ENCODE results near the gene UGT1A10. TPM values are rescaled to one million over a fixed set of nuclear protein-coding genes. Genes with fewer than 3 reads are reported as not detected.

The UGT1A10 gene
- total and polyA plus RNA-seq, 2 of the 13 experiments (the other 11 are each of a cell fraction or from before 2014, with no cell fraction given), result not detected

DNA sequence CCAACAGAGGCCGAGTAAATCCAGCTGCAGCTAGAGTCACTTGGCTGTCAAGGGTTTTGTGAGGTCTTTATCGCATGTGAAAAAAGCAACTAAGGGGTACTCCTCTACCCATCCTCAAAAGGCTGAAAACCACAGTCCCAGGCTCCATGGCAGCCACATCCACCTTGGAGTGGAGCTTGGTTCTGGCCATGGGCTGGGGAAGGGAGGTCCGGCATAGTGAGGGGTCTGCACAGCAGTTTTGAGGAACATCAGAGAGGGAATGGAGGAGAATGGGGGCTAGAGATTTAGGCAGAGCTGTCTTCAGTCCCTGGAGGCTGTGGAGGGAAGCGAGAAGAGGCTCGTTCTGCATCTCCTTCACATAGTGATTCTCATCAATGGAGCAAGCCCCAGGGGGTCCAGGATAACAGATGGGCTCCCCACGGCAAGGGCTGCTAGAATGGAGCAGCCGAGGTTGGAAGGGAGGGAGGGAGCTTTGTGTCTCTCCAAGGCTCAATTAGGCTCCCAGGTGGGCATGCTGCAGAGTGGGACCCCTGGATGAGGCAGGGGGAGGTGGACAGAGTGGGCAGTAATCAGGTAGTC is 162.9 kb downstream of the UGT1A10 start (continued):
- TF ChIP-seq ZNF550 (CRISPR knock-in tag; IDR thresholded peaks at IDR 0.05; ENCODE audit: borderline replicate concordance) (no peak), ZNF615 (CRISPR knock-in tag; IDR thresholded peaks at IDR 0.05; ENCODE audit: borderline replicate concordance) (no peak), PHF21A (CRISPR knock-in tag; IDR thresholded peaks at IDR 0.05) (no peak), NCOA2 (CRISPR knock-in tag; IDR thresholded peaks at IDR 0.05) (no peak), ZFP82 (CRISPR knock-in tag; IDR thresholded peaks at IDR 0.05; ENCODE audit: borderline replicate concordance) (no peak), ZMYM4 (CRISPR knock-in tag; IDR thresholded peaks at IDR 0.05) (no peak)
- TF ChIP-seq, protein P1, sequence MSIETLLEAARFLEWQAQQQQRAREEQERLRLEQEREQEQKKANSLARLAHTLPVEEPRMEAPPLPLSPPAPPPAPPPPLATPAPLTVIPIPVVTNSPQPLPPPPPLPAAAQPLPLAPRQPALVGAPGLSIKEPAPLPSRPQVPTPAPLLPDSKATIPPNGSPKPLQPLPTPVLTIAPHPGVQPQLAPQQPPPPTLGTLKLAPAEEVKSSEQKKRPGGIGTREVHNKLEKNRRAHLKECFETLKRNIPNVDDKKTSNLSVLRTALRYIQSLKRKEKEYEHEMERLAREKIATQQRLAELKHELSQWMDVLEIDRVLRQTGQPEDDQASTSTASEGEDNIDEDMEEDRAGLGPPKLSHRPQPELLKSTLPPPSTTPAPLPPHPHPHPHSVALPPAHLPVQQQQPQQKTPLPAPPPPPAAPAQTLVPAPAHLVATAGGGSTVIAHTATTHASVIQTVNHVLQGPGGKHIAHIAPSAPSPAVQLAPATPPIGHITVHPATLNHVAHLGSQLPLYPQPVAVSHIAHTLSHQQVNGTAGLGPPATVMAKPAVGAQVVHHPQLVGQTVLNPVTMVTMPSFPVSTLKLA (IDR thresholded peaks at IDR 0.05), result no peak

DNA sequence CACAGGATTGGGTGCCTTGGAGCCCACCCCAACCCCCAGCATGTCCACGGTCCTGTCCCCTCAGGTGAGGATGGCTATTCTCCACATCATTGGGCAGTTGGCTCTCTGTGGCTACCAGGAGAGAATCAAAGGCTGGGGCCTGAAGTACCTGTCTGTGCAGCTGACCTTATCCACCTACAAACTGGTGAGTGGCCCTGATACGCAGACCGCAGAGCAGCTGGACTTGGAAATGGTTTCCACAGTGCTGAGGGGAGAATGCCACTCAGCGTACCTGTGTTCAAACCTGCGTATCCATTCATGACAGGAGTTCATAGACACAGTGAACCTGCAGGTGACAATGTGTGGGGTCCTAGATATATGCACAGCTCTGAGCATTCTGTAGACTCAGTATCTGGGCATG is 163.5 kb downstream of the UGT1A10 start:
- intact Hi-C loops (cut with micrococcal nuclease; ENCODE audit: unreplicated experiment) (no loop called here), in situ Hi-C loops (cut with HindIII; ENCODE audit: extremely low pct_ligation_motif_present, low pct_unique_long_range_greater_than_20kb) (no loop called here)
- WGBS (ENCODE audit: low lambda C conversion rate), result 50% methylated on average over 1 of the region's 5 CpGs
- POLR2A ChIA-PET, result no interaction called here
- Histone ChIP-seq H3K9me3 (ENCODE audit: low read length) (no peaks in the 10 kb centered on the region), H2AFZ (ENCODE audit: low read length) (no peak overlapping the region), H3K4me3 (replicated peaks in 1 of 3; ENCODE audit: insufficient read depth in 1 of 3, low read depth in 2 of 3, low read length in 3 of 3) (no peak overlapping the region), H4K20me1 (ENCODE audit: insufficient read depth, low read length) (no peaks in the 10 kb centered on the region), H3K27me3 (ENCODE audit: control insufficient read depth in 1 of 2, insufficient read depth in 2 of 2, low read length in 2 of 2) (peaks cover 2 to 50% of the 10 kb centered on the region in 2 experiments; a peak in 3 of 5 replicates), H3K79me2 (ENCODE audit: insufficient read depth, low read length) (no peaks in the 10 kb centered on the region), H3K36me3 (replicated peaks in 1 of 2; ENCODE audit: control insufficient read depth in 1 of 2, insufficient read depth in 2 of 2, low read length in 2 of 2) (no peaks in the 10 kb centered on the region), H3K9ac (ENCODE audit: insufficient read depth, low read depth, low read length) (no peak overlapping the region), H3K27ac (ENCODE audit: extremely low read length, insufficient read depth, low read length) (no peak overlapping the region), H3K4me2 (ENCODE audit: low read depth, low read length) (no peak overlapping the region), H3K4me1 (ENCODE audit: insufficient read depth, low read length) (no peaks in the 10 kb centered on the region)
- ATAC-seq, result no peak; the same call in 2 of the 3 replicates
- no peak for TF ChIP-seq SOX13 (IDR thresholded peaks at IDR 0.05)
- no peak for TF ChIP-seq SOX13 (CRISPR knock-in tag; conservative IDR thresholded peaks at IDR 0.05 in 1 of 2, IDR thresholded peaks at IDR 0.05 in 1 of 2)
- TF ChIP-seq, protein P2, sequence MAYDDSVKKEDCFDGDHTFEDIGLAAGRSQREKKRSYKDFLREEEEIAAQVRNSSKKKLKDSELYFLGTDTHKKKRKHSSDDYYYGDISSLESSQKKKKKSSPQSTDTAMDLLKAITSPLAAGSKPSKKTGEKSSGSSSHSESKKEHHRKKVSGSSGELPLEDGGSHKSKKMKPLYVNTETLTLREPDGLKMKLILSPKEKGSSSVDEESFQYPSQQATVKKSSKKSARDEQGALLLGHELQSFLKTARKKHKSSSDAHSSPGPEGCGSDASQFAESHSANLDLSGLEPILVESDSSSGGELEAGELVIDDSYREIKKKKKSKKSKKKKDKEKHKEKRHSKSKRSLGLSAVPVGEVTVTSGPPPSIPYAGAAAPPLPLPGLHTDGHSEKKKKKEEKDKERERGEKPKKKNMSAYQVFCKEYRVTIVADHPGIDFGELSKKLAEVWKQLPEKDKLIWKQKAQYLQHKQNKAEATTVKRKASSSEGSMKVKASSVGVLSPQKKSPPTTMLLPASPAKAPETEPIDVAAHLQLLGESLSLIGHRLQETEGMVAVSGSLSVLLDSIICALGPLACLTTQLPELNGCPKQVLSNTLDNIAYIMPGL (CRISPR knock-in tag; IDR thresholded peaks at IDR 0.05; ENCODE audit: borderline replicate concordance in 1 of 2, low read depth in 1 of 2), result no peak
- TF ChIP-seq ZNF546 (CRISPR knock-in tag; conservative IDR thresholded peaks at IDR 0.05), result no peak
- TF ChIP-seq MTF2 (CRISPR knock-in tag; IDR thresholded peaks at IDR 0.05; ENCODE audit: borderline replicate concordance), result no peak
- TF ChIP-seq SIN3A (IDR thresholded peaks at IDR 0.05; ENCODE audit: borderline replicate concordance, low read depth, low read length), result no peak
- no peak for TF ChIP-seq EED (CRISPR knock-in tag; IDR thresholded peaks at IDR 0.05)
- TF ChIP-seq, protein P3, sequence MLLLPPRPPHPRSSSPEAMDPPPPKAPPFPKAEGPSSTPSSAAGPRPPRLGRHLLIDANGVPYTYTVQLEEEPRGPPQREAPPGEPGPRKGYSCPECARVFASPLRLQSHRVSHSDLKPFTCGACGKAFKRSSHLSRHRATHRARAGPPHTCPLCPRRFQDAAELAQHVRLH (CRISPR knock-in tag; IDR thresholded peaks at IDR 0.05; ENCODE audit: borderline replicate concordance, low read depth), result no peak
- TF ChIP-seq SP140L (CRISPR knock-in tag; IDR thresholded peaks at IDR 0.05; ENCODE audit: borderline replicate concordance), result no peak
- no peak for TF ChIP-seq SMAD9 (CRISPR knock-in tag; IDR thresholded peaks at IDR 0.05)
- no peak for TF ChIP-seq RORA (CRISPR knock-in tag; IDR thresholded peaks at IDR 0.05)
- no peak for TF ChIP-seq HHEX (CRISPR knock-in tag; IDR thresholded peaks at IDR 0.05)
- no peak for TF ChIP-seq TAF15 (IDR thresholded peaks at IDR 0.05; ENCODE audit: low read depth, low read length, poor library complexity, severe bottlenecking)
- no peak for TF ChIP-seq NFATC3 (CRISPR knock-in tag; IDR thresholded peaks at IDR 0.05)
- TF ChIP-seq ZNF251 (CRISPR knock-in tag; IDR thresholded peaks at IDR 0.05), result no peak
- CTCF ChIA-PET (ENCODE audit: low intra/inter-chr PET ratio, low total read pairs), result no interaction called here
- DNase-seq (ENCODE audit: low spot score), result no peak
- BruUV-seq (replicated peaks), result no TSS peak
- FAIRE-seq, result no peak
